ENCODE results near the gene AKAP6.

AKAP6 gene

DNA sequence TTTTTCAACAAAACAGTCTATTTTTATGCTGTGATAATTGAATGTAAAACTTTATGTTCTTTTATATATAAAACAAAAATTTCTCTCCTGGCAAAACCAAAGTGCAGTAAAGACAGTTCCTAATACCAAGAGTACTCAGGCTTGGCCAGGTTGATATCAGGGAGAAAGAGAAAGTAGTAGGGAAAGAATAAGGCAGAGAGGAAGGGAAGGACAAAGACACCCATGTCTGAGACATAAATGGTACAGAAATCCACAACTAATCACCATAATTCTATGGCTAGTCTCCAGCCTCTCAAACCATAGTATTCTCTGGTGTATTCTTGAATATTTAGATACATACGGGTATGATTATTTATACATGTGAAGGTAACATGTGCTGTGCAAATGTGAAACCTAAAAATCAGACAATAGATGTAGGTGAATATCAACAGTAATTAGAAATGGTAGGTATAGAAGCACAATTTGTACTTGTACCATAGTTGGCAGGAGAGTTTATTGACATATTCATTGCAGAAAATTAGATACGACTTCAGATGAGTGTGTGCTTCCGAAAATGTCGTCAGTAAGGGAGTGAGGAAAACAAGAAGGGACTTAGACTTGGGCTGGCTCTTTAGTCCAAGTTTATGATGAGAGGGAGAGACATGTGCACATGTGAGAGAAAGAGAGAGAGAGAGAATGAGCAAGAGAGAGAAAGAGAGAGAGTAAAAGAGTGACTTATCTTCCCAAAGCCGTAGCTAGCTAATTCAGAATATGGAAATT lies 378.8 kb downstream of the AKAP6 start:
- no peak for DNase-seq (ENCODE audit: low read depth in 3 of 3)

- DNase-seq (ENCODE audit: low read depth in 3 of 3), result no peak
These were observed 379.9 kb downstream of the AKAP6 start for GRCh38 chr14:32709027-32709426.

DNA sequence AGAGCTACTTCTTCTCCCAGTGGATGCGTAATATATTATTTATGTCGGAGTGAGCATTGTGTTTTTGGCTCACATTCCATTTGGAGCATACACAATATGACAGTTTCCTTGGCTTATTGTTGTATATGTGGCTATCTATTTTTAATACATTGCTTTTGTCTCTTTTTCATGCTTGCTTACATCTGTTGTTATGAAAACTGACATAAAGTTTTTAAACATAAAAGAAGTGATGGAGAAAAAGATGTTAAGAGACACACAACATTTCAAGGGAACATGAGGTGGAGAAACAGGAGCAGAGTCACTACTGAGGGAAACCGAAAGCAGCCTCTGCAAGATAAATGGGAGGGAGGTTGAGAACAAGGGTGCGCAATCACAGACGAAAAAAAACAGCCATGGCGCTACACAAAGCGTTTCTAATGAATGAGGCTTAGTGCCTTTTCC lies 381.2 kb downstream of the AKAP6 start:
- DNase-seq (ENCODE audit: low read depth in 3 of 3), result no peak

- DNase-seq (ENCODE audit: low read depth in 3 of 3), result no peak
These were observed 381.9 kb downstream of the AKAP6 start for GRCh38 chr14:32710731-32711680.

GRCh38 chr14:32713856-32714255 lies 384.8 kb downstream of the AKAP6 start:
- no peak for DNase-seq (ENCODE audit: low read depth in 3 of 3)

DNA sequence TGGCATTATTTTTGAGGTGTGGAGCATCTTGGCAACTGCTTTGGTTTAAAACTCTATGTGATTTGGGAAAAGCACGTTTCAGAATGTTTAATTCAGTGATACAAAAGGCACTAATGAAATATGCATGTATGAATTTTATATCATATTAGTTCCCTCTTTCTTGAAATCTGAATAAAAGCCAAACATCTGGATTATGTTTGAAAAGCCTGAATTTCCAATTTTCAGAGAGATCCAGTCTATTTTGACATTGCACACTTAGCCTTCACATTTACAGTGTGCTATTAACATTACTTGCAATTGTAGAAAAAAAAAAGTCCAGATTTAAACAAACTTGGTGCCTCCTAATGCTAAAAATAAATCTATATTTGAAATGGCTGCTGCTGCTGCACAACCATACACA lies 390.5 kb downstream of the AKAP6 start:
- DNase-seq (ENCODE audit: low read depth in 3 of 3), result no peak

DNA sequence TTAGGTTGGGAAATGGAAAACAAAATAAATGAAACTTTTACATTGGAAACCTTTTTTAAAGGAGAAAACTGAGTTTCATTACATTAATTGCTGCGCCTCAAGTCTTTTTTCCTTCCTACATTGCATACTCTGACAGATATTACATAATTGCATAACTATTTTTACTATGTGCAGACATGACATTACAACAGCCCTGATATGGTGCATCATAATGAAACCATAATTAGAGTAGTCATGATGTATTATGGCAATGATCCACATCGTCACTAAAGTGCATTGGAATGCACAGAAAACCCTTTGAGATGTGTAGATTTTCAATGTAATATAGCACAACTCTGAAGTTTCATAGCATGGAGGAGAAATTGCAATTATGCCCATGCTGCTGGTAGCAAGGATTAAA lies 391.8 kb downstream of the AKAP6 start:
- DNase-seq (ENCODE audit: low read depth in 3 of 3), result no peak

DNA sequence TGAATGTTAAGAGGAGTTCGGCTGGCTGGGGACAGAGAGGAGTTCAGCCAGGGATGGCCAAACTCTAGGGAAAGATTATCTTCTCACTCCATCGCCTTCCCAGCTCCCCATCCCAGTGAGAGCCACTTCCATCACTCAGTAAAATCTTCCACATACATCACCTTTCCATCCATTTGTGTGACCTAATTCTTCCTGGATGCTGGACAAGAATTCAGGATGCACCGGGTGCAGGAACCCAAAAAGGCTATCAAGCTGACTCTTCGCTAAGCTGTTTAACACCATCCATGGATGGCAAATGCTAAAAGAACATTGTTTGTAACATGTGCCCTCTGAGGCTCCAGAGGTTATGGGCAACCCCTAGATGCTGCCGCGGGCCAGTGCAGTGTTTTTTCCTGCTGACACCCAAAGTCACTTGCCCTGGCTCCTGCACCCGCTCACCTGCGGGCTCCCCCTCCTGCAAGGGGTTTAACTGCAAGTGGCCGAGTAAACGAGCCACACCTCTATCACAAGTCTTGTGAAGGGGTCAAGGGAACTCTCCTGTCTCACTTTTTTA lies 393.6 kb downstream of the AKAP6 start:
- no peak for DNase-seq (ENCODE audit: low read depth in 3 of 3)

- DNase-seq (ENCODE audit: low read depth in 3 of 3), result no peak
These were observed 395.9 kb downstream of the AKAP6 start for GRCh38 chr14:32724867-32725471.

GRCh38 chr14:32726516-32726915 lies 397.4 kb downstream of the AKAP6 start:
- DNase-seq (ENCODE audit: low read depth in 3 of 3), result no peak

GRCh38 chr14:32727832-32728231 lies 398.7 kb downstream of the AKAP6 start:
- no peak for DNase-seq (ENCODE audit: low read depth in 3 of 3)

DNA sequence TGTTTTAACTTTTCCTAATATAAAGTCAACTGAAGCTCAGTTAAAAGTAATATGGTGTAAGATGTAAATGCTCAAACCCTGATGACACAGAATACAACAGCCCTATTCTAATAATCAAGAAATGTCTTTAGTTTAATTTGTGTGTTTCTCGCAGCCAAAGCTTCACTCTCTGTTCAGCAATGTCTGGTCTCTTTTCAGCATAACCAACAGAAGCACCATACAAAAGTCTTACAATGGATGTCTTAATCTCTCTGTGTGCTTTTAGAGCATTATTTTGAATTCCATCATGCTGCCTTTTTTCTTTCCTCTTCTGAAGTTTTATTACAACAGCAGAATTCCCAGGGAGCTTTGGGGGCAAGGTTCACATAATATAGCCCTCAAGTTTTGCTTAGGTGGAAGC lies 399.4 kb downstream of the AKAP6 start:
- DNase-seq (ENCODE audit: low read depth in 3 of 3), result no peak

DNA sequence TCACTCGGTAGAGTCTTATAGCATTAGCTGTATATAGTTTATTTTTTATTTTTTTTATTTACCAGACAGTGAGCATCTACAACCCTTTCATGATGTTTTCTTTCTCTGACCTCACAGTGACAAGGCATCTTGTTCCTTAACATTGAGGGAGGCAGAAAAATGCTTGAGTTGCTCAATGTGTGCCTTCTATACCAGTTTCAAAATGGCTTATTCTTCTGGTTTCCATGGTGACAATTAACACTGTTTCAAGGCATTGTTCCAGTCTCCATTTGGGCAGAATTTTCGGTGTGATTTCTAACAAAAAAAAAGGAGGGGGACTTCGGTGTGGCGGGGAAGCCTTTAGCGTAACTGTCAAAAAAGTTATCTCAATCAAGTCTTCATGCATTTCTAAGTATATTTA lies 399.9 kb downstream of the AKAP6 start:
- no peak for DNase-seq (ENCODE audit: low read depth in 3 of 3)

- DNase-seq (ENCODE audit: low read depth in 3 of 3), result no peak
These were observed 402.2 kb downstream of the AKAP6 start for GRCh38 chr14:32731249-32731648.

DNA sequence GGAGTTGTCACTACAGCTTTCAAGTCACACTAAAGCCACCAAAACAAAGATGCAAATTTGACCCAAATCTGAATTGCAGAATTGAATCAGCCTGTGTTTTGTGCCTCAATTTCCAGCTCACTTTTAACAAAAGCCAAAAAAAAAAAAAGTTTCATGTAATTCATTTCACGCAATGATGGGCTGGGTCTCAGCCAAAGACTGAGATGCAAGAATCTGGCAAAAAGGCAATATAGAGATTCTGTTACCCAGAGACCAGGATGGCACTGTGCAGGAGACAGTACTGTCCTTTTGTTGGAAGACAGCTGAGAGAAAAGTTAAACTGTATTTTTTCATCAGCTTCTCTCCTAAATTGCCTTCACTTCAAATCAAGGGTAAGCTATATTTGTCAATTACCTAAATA lies 403.9 kb downstream of the AKAP6 start:
- no peak for DNase-seq (ENCODE audit: low read depth in 3 of 3)

DNA sequence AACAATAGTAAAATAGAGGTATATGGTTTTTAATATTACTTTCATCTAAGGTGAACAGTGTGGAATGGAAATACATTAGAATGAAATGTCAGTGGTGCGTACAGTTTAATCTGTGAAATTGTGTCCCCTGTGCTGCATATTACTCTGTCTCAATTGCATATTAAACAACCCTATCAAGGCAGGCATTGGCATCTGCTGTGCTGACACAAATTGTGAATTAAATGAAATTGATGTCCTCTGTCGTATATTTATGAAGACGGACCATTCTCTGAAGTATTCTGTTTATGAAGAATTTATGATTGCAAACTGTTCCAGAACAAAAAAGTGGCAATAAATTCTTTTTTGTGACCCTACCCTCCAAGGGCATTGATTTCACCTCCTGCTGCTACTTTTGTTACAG lies 405.2 kb downstream of the AKAP6 start:
- no peak for DNase-seq (ENCODE audit: low read depth in 3 of 3)

DNA sequence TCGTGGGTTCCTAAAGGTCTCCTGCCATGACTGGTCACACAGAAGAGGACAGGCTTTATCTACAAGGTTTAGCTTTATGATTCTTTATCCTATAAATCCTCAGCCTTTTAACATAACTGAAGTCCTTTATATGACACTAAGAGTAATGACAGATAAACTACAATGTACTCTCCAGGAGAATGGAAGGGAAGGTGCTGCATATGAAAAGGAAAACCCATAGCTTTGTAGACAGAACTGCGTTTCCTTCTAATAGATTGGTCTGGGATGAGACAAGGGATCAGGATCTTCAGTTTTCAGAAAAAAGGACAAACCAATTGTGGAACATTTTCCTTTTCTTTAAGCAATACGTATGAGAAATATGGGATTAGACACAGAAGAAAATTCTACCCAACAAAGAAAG lies 408.5 kb downstream of the AKAP6 start:
- no peak for DNase-seq (ENCODE audit: low read depth in 3 of 3)

- no peak for DNase-seq (ENCODE audit: low read depth in 3 of 3)
These were observed 409.2 kb downstream of the AKAP6 start for GRCh38 chr14:32738206-32738871.

DNA sequence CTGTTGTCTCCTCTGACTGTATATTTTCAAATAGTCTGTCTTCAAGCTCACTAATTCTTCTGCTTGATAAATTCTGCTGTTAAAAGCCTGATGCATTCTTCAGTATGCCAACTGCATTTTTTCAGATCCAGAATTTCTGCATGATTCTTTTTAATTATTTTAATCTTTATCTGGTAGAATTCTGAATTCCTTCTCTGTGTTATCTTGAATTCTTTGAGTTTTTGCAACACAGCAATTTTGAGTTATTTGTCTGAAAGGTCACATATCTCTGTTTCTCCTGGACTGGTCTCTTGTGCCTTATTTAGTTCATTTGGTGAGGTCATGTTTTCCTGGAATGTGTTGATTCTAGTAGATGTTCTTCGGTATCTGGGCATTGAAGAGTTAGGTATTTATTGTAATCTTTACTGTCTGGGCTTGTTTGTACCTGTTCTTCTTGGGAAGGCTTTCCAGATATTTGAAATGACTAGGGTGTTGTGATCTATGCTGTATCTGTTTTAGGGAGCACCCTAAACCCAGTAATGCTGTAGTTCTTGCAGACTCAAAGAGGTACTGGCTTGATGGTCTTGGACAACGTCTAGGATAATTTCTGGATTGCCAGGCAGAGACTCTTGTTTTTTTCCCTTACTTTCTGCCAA lies 415.8 kb downstream of the AKAP6 start:
- no peak for DNase-seq (ENCODE audit: low read depth in 3 of 3)

DNA sequence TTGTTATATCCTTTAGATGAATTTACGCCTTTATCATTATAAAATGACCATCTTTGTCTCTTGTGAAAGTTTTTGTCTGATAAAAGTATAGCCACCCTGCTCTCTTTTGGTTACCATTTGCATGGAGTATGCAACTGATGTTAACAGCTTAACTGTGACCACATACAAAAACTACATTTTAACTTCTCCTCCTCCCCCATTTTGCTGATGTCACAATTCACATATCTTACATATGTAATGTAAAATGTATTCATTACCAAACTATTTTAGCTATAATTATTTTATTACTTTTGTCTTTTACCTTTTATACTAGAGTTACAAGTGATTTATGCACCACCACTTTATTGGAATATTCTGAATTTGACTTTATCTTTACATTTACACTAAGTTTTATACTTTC lies 425.1 kb downstream of the AKAP6 start:
- DNase-seq (ENCODE audit: low read depth in 3 of 3), result no peak

GRCh38 chr14:32756173-32756572 lies 427.1 kb downstream of the AKAP6 start:
- no peak for DNase-seq (ENCODE audit: low read depth in 3 of 3)
